ENCODE measurements around the gene CIROP.
"Not testable (repeated sequence)": the region's sequence is repeated elsewhere in the genome, so short reads cannot be mapped to it uniquely, and the experiment has no call there.

Gene CIROP

GRCh38 chr14:23114120-23114458 is 9.3 kb upstream of the CIROP start:
- DNase-seq = no peak

GRCh38 chr14:23113431-23114119 is 8.8 kb upstream of the CIROP start:
- DNase-seq = no peak

- DNase-seq = no peak
These were observed 7.8 kb upstream of the CIROP start for GRCh38 chr14:23112359-23113178.

GRCh38 chr14:23110579-23111365 is 6.0 kb upstream of the CIROP start:
- no peak for DNase-seq

- DNase-seq = no peak
These were observed 5.0 kb upstream of the CIROP start for GRCh38 chr14:23109769-23110168.

- not testable (repeated sequence) for DNase-seq
These were observed 3.4 kb upstream of the CIROP start for GRCh38 chr14:23108169-23108568.

GRCh38 chr14:23107620-23108019 is 2.8 kb upstream of the CIROP start:
- DNase-seq = not testable (repeated sequence)

GRCh38 chr14:23106747-23107045 is 1.9 kb upstream of the CIROP start:
- no peak for DNase-seq

GRCh38 chr14:23105348-23105824 is 597 bp upstream of the CIROP start:
- DNase-seq = no peak

- DNase-seq = no peak
These were observed 659 bp downstream of the CIROP start for GRCh38 chr14:23104070-23104590.

- no peak for DNase-seq
These were observed 1.2 kb downstream of the CIROP start for GRCh38 chr14:23103581-23103980.

GRCh38 chr14:23102801-23103200 is 2.0 kb downstream of the CIROP start:
- peak in 2 of 14 donors; percentile 10 to 13 for DNase-seq

- DNase-seq = no peak
These were observed 2.7 kb downstream of the CIROP start for GRCh38 chr14:23101986-23102625.

- no peak for DNase-seq
These were observed 3.4 kb downstream of the CIROP start for GRCh38 chr14:23101213-23101970.

GRCh38 chr14:23099212-23099861 is 5.5 kb downstream of the CIROP start:
- DNase-seq = no peak

GRCh38 chr14:23097786-23098185 is 7.0 kb downstream of the CIROP start:
- DNase-seq = no peak

- DNase-seq = no peak
These were observed 9.3 kb downstream of the CIROP start, which contains the start of gene C14orf119 for GRCh38 chr14:23095196-23096108. C14orf119 (plus strand) TSS chr14:23095505; CDS start chr14:23097659, 2,154 bp downstream.

GRCh38 chr14:23094666-23095195 is 10.1 kb downstream of the CIROP start, which contains the start of gene ACIN1:
ACIN1 (minus strand) TSS chr14:23095136; CDS start chr14:23095112, 24 bp downstream.
- no peak for DNase-seq

- no peak for DNase-seq
These were observed 10.7 kb downstream of the CIROP start for GRCh38 chr14:23093991-23094665.
